GM12801 (cell line): Measurements from ENCODE around the gene LMO7.

Source experiments
- CTCF ChIP-seq: IDR thresholded peaks from one replicate; pipeline ENCODE4 v1.5.1; 2011; ENCODE audit warnings: control low read depth; ENCODE audit not compliant: insufficient read length; ENCODE audit errors: extremely low read depth

Gene LMO7

GRCh38 chr13:75647126-75647784 lies 11.1 kb downstream of the LMO7 start:
- TF ChIP-seq CTCF = no peak

- no peak for TF ChIP-seq CTCF
These were observed 12.3 kb downstream of the LMO7 start for GRCh38 chr13:75648446-75648845.

- TF ChIP-seq CTCF = no peak
These were observed 14.9 kb downstream of the LMO7 start for GRCh38 chr13:75651013-75651412.

DNA sequence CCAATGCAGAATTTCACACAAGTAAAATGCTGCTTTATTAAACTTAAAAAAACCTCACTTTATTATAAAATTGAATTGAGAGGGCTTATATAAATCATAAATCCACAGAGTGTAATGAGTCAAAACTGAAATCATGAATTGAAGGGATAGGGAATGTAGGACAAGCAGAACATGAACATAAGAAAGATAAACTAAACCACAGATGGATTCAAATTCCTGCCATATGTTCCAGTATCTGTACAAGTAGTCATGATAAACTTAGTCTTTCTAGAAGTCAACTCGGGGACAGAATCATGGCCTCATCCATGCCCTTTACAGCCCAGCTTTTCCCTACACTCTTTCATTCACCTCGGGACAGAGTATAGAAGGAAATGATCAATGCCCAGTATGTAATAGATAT lies 16.6 kb downstream of the LMO7 start:
- TF ChIP-seq CTCF = no peak

DNA sequence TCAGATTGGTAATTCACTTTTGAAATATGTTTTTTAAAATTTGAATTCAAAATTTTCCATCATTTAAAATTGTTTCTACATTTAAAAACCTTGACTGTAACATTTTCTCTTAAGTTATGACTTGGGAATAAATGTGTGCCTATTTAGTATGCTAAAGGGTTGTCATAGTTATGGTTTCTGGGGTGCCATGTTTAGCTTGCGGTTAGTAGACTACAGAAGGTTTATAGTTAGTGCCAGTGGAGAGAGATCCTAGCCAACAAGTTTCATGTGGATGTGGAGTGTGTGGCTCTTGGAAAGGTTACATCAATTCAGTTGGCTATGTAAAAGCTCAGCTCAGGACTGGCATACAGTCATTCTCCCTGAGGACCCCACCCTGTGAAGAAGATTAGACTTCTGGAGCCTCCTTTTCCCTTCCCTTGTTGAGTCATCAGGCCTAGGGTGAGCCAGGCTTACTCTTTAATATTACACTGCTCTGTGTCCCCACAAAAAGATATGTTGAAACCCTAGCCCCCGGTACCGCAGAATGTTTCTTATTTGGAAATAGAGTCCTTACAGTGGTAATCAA lies 20.4 kb downstream of the LMO7 start:
- no peak for TF ChIP-seq CTCF

DNA sequence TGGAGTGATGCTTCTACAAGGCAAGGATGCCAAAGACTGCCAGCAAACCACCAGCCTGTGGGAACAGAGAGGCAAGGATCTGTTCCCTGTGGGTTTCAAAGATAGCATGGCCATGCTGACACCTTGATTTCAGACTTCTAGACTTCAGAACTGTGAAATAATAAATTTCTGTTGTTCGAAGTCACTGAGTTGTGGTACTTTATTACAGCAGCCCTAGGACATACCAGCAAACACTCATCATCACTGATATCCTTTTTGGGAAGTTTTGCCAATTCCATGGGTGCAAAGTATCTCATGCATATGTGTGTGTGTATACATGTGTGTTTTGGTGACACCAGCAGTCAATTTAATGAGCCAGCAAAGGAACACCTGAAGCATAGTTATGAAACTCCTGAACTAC lies 21.0 kb downstream of the LMO7 start:
- TF ChIP-seq CTCF = no peak

- TF ChIP-seq CTCF = no peak
These were observed 24.6 kb downstream of the LMO7 start for GRCh38 chr13:75660694-75661093.

DNA sequence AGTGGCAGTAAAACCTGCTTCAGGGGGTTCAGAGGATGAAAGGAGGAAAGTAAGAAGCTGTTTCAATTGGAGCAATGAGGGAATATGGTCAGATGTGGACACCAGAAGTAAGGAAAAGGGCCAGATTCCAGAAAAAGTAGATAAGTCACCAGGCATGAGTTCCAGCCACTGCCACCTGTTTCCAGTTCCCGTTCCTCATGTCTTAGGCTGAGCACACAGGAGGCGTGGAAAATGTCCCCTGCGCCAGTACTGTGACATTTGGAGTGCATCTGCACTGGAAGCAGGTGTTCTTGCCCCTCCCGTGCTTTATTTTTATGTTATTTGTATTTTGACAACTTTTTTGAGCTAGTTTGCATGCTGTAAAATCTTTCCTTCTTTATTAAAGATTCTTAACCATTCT lies 25.3 kb downstream of the LMO7 start:
- TF ChIP-seq CTCF = no peak
